Panc1 (cell line): Measurements from ENCODE around the gene POLR1G. TPM values are rescaled to one million over a fixed set of nuclear protein-coding genes. Genes with fewer than 3 reads are reported as not detected.

Source experiments
- ATAC-seq: fragments of 200-7000 bp; cut with Tn5 transposase; 2 replicates; pipeline ENCODE4 v1.9.1; 2020; ENCODE audit warnings: mild to moderate bottlenecking, moderate library complexity
- BruUV-seq: library from RNA; stranded (reverse); fragments of 400-500 nt; replicated peaks from 2 replicates; lab custom pipeline; 2021; lab: Mats Ljungman, UMichigan
- CTCF ChIA-PET: fragments of 300-600 bp; sonication (Branson Sonifier 250); formaldehyde crosslinking; loops from one replicate; lab custom pipeline; 2022; ENCODE audit warnings: antibody characterized with exemption; lab: Charles Lee
- POLR2A ChIA-PET: fragments of 300-600 bp; sonication (Branson Sonifier 250); formaldehyde crosslinking; loops from one replicate; lab custom pipeline; 2022; ENCODE audit warnings: antibody characterized with exemption; lab: Charles Lee
- DNase-seq: peaks from one replicate; pipeline ENCODE4 v3.0.0-alpha.2; 2010; ENCODE audit warnings: low read depth, low spot score
- H3K27ac ChIP-seq: 2 replicates; pipeline ENCODE4 v1.5.1; 2011; ENCODE audit warnings: mild to moderate bottlenecking, low read length, inconsistent platforms
- H3K27me3 ChIP-seq: fragments of 200-500 bp; sonication (Bioruptor generic); 2 replicates; pipeline ENCODE4 v1.6.0; 2014; ENCODE audit warnings: low read length, inconsistent platforms; ENCODE audit not compliant: control insufficient read depth, insufficient read depth
- H3K36me3 ChIP-seq: fragments of 200-500 bp; sonication (Bioruptor generic); 2 replicates; pipeline ENCODE4 v1.5.1; 2014; ENCODE audit warnings: inconsistent platforms, mild to moderate bottlenecking, low read length, moderate library complexity; ENCODE audit not compliant: control insufficient read depth, insufficient read depth
- H3K4me1 ChIP-seq: 2 replicates; pipeline ENCODE4 v1.5.1; 2011; ENCODE audit warnings: inconsistent platforms, mild to moderate bottlenecking, low read length, moderate library complexity; ENCODE audit not compliant: control insufficient read depth, insufficient read depth
- H3K4me3 ChIP-seq, 2 experiments: 2 replicates each; pipeline ENCODE4 v1.5.1; 2011 to 2012; ENCODE audit warnings: low read depth in 2 of 2, low read length in 2 of 2, mild to moderate bottlenecking in 2 of 2, inconsistent platforms in 1 of 2, moderate library complexity in 1 of 2
- H3K9me3 ChIP-seq: fragments of 200-500 bp; sonication (Bioruptor generic); 2 replicates; pipeline ENCODE4 v1.5.1; 2014; ENCODE audit warnings: low read depth, mild to moderate bottlenecking, inconsistent platforms, low read length, moderate library complexity; ENCODE audit not compliant: control insufficient read depth, insufficient read depth
- CTCF ChIP-seq: fragments of 450-650 bp; IDR thresholded peaks from 2 replicates; pipeline ENCODE4 v1.5.1; 2017; ENCODE audit warnings: mild to moderate bottlenecking
- REST ChIP-seq, 2 experiments: IDR thresholded peaks; 2 replicates each; pipeline ENCODE4 v1.6.1; 2011 to 2012; ENCODE audit warnings: low read depth in 2 of 2, control low read depth in 1 of 2, low read length in 1 of 2, mild to moderate bottlenecking in 1 of 2, moderate library complexity in 1 of 2; ENCODE audit not compliant: insufficient read depth in 1 of 2
- SIN3A ChIP-seq: IDR thresholded peaks from 2 replicates; pipeline ENCODE4 v1.6.1; 2012; ENCODE audit warnings: low read depth, mild to moderate bottlenecking, low read length, moderate library complexity, borderline replicate concordance; ENCODE audit not compliant: insufficient read depth
- in situ Hi-C: cut with HindIII; loops from 2 replicates; pipeline ENCODE4 v1.10.0; 2016; ENCODE audit warnings: low sequenced_read_pairs, low pct_unique_long_range_greater_than_20kb
- intact Hi-C: fragments of 100-400 bp; cut with micrococcal nuclease; formaldehyde crosslinking; loops from one replicate; pipeline ENCODE4 v1.10.0; 2022; ENCODE audit not compliant: unreplicated experiment
- total RNA-seq: library from RNA; stranded (reverse); gene quantifications from one replicate; pipeline ENCODE4 v1.2.1, GENCODE V29; 2021; ENCODE audit not compliant: unreplicated experiment

The POLR1G gene
- total RNA-seq, 1 experiment from 2014 or later = 27.8 TPM

- ChIA-PET POLR2A (interaction anchor here (0.9 kb wide), 1 partner anchor 32 kb away, joined by 3 read pairs; no protein-coding TSS in a partner anchor), CTCF (interaction anchor here (0.9 to 1.9 kb wide), 5 partner anchors 29 to 204 kb away, joined by 3 to 31 read pairs (median 4); no protein-coding TSS in a partner anchor)
- TF ChIP-seq SIN3A = no peak
- no peak for TF ChIP-seq REST (IDR thresholded peaks at IDR 0.05; ENCODE audit: insufficient read depth in 1 of 2, low read depth in 2 of 2, low read length in 1 of 2)
- TF ChIP-seq CTCF = no peak
- Histone ChIP-seq H3K9me3 (no peaks in the 10 kb centered on the region), H3K27ac (no peak overlapping the region), H3K4me3 (peak overlapping the region; percentile 42 to 59), H3K27me3 (no peaks in the 10 kb centered on the region), H3K36me3 (no peaks in the 10 kb centered on the region), H3K4me1 (peaks cover 4% of the 10 kb centered on the region)
- no TSS peak for BruUV-seq
- DNase-seq (no peak), ATAC-seq (no peak)
- in situ Hi-C loops = no loop called here
- intact Hi-C loops = loop anchor here (2.0 kb wide), 1 partner anchor 40 kb away; no protein-coding TSS in a partner anchor
Measured at GRCh38 chr19:45439190-45439568, 32.7 kb downstream of the POLR1G start.

- peaks cover 8% of the 10 kb centered on the region for H3K4me1 ChIP-seq
- in situ Hi-C loops (no loop called here), intact Hi-C loops (loop anchor here (2.0 kb wide), 1 partner anchor 39 kb away; no protein-coding TSS in a partner anchor)
- CTCF ChIA-PET = interaction anchor here (0.6 to 1.9 kb wide), 6 partner anchors 29 to 204 kb away, joined by 3 to 31 read pairs (median 4); no protein-coding TSS in a partner anchor
- H3K27me3 ChIP-seq = no peaks in the 10 kb centered on the region
- H3K9me3 ChIP-seq = no peaks in the 10 kb centered on the region
- H3K4me3 ChIP-seq = peak overlapping the region; percentile 42 to 59
- POLR2A ChIA-PET = interaction anchor here (0.6 to 0.9 kb wide), 2 partner anchors 29 to 31 kb away, joined by 3 to 4 read pairs; no protein-coding TSS in a partner anchor
- ATAC-seq (peak; percentile 62), DNase-seq (no peak)
- no TSS peak for BruUV-seq
- no peaks in the 10 kb centered on the region for H3K36me3 ChIP-seq
- 0 out of 2 replicates have a peak overlapping the region, but pooled peaks have one; percentile 39 for H3K27ac ChIP-seq
- TF ChIP-seq CTCF = peak; percentile 98
- TF ChIP-seq SIN3A = no peak
Measured at GRCh38 chr19:45439569-45440258, 33.3 kb downstream of the POLR1G start.
